ENCODE data around the gene CLDN2.

DNA sequence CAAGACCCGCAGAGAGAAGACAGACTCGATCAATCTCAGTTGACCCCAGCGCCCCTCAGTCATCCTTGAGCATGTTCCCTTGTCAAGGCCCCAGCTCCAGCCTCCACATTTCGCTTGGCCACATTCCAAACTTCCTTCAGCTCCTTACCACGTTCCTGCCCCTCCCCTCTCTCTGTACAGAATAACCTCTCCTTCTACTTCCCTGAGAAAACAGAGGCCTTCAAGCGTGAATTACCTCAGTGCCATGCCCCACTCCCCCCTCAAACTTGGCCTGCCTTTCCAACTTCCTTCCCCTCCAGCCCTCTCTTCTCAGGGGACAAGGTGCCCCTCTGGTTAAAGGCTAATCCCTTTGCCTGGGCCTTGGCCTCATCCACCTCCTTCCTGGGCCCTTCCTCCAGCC lies 13.8 kb upstream of the CLDN2 start:
- TF ChIP-seq CTCF (IDR thresholded peaks at IDR 0.05; ENCODE audit: low read length): no peak
- TF ChIP-seq EZH2 (IDR thresholded peaks at IDR 0.05; ENCODE audit: borderline replicate concordance, low read length): no peak
